ENCODE results near the gene MAEA. TPM values are rescaled to one million over a fixed set of nuclear protein-coding genes. Genes with fewer than 3 reads are reported as not detected.
"Not testable (repeated sequence)": the region's sequence is repeated elsewhere in the genome, so short reads cannot be mapped to it uniquely, and the experiment has no call there.

MAEA gene
- total RNA-seq, 5 donors from 2014 or later (not counting 1 experiment from before 2014, with no cell fraction given) = 62.3 to 114 (median 87.2) TPM

DNA sequence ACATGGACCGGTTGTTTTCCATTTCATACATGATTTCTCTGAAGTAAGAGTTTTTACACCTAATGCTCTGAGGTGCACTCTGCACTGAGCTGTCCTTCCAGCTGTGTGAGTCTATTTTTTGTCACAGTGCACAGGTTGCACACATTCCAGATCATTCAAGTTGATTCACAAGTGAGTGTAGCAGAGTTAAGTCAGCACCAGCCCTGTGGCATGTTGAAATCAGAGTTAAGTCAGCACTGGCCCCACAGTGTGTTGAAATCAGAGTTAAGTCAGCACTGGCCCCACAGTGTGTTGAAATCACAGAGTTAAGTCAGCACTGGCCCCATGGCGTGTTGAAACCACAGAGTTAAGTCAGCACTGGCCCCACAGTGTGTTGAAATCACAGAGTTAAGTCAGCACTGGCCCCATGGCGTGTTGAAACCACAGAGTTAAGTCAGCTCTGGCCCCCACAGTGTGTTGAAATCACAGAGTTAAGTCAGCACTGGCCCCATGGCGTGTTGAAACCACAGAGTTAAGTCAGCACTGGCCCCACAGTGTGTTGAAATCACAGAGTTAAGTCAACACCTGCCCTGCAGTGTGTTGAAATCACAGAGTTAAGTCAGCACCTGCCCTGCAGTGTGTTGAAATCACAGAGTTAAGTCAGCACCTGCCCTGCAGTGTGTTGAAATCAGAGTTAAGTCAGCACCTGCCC, 45.6 kb downstream of the MAEA start:
- peaks cover 41% of the 10 kb centered on the region for H3K36me3 Mint-ChIP-seq
- WGBS (ENCODE audit: insufficient coverage) = 22% methylated on average over 2 of the region's 4 CpGs
- H3K27ac ChIP-seq (ENCODE audit: low read length); H3K4me3 Mint-ChIP-seq; POLR2A ChIA-PET; H3K9me3 ChIP-seq; ATAC-seq (replicated peaks in 1 of 4); H3K4me3 ChIP-seq (ENCODE audit: control insufficient read depth in 1 of 2, extremely low read depth in 1 of 2, low read length in 1 of 2); H3K27me3 ChIP-seq (replicated peaks in 1 of 2; ENCODE audit: control insufficient read depth in 2 of 2, extremely low read depth in 1 of 2, insufficient read depth in 2 of 2, low read length in 1 of 2); CTCF ChIA-PET; H3K9me3 Mint-ChIP-seq; DNase-seq; H3K27me3 Mint-ChIP-seq: not testable (repeated sequence)
- Histone ChIP-seq H3K4me1 (ENCODE audit: control insufficient read depth in 1 of 2, extremely low read depth in 1 of 2, insufficient read depth in 2 of 2, low read length in 2 of 2) (peaks cover 13 to 25% of the 10 kb centered on the region in 2 experiments), H3K36me3 (ENCODE audit: control insufficient read depth in 2 of 2, extremely low read depth in 1 of 2, insufficient read depth in 1 of 2, low read length in 1 of 2) (peaks cover 29 to 64% of the 10 kb centered on the region in 2 donors)
- H3K27ac Mint-ChIP-seq = peak overlapping the region in 1 of 2 donors; percentile 71
- peaks cover 15 to 47% (median 36%) of the 10 kb centered on the region in 3 donors for H3K4me1 Mint-ChIP-seq

DNA sequence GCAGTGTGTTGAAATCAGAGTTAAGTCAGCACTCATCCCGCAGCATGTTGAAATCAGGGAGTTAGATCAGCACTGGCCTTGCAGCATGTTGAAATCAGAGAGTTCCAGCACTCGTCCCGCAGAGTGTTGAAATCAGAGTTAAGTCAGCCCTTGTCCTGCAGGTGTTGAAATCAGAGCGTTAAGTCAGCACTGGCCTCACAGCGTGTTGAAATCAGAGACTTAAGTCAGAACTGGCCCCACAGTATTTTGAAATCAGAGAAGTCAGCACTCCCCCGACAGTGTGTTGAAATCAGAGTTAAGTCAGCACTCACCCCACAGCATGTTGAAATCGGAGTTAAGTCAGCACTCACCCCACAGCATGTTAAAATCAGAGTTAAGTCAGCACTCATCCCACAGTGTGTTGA, 46.4 kb downstream of the MAEA start:
- WGBS (ENCODE audit: insufficient coverage) = 97% methylated on average over 5 of the region's 7 CpGs
- peaks cover 29 to 70% of the 10 kb centered on the region in 2 donors for H3K36me3 ChIP-seq (ENCODE audit: control insufficient read depth in 2 of 2, extremely low read depth in 1 of 2, insufficient read depth in 1 of 2, low read length in 1 of 2)
- Mint-ChIP-seq H3K4me3 (no peak overlapping the region), H3K27me3 (no peaks in the 10 kb centered on the region), H3K4me1 (peaks cover 8 to 40% (median 29%) of the 10 kb centered on the region in 3 donors), H3K9me3 (no peaks in the 10 kb centered on the region), H3K36me3 (peaks cover 41% of the 10 kb centered on the region), H3K27ac (peak overlapping the region in 1 of 2 donors; percentile 33)
- no peak overlapping the region for H3K27ac ChIP-seq (ENCODE audit: low read length)
- no peak for ATAC-seq (replicated peaks in 1 of 4)
- H3K27me3 ChIP-seq (replicated peaks in 1 of 2; ENCODE audit: control insufficient read depth in 2 of 2, extremely low read depth in 1 of 2, insufficient read depth in 2 of 2, low read length in 1 of 2) = no peaks in the 10 kb centered on the region
- H3K4me3 ChIP-seq (ENCODE audit: control insufficient read depth in 1 of 2, extremely low read depth in 1 of 2, low read length in 1 of 2) = no peak overlapping the region
- H3K9me3 ChIP-seq = no peaks in the 10 kb centered on the region
- DNase-seq = no peak
- ChIA-PET POLR2A (no interaction called here), CTCF (no interaction called here)
- H3K4me1 ChIP-seq (ENCODE audit: control insufficient read depth in 1 of 2, extremely low read depth in 1 of 2, insufficient read depth in 2 of 2, low read length in 2 of 2) = peaks cover 10 to 18% of the 10 kb centered on the region in 2 experiments

DNA sequence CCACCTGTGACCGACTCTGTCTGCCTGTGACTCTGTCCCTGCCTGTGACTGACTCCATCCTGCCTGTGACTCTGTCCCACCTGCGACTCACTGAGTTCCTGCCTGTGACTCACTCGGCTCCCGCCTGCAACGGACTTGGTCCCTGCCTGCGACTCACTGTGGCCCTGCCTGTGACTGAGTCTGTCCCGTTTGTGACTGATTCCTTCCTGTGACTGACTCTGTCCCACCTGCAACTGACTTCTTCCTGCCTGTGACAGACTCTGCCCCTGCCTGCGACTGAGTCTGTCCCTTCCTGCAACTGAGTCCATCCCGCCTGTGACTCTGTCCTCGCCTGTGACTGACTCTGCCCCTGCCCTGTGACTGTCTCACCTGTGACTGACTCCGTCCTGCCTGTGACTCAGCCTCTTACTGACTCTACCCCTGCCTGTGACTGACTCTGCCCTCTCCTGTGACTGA, 47.7 kb downstream of the MAEA start:
- Histone ChIP-seq H3K36me3 (ENCODE audit: control insufficient read depth in 2 of 2, extremely low read depth in 1 of 2, insufficient read depth in 1 of 2, low read length in 1 of 2) (peaks cover 29 to 71% of the 10 kb centered on the region in 2 donors), H3K27me3 (replicated peaks in 1 of 2; ENCODE audit: control insufficient read depth in 2 of 2, extremely low read depth in 1 of 2, insufficient read depth in 2 of 2, low read length in 1 of 2) (no peaks in the 10 kb centered on the region), H3K4me1 (ENCODE audit: control insufficient read depth in 1 of 2, extremely low read depth in 1 of 2, insufficient read depth in 2 of 2, low read length in 2 of 2) (peaks cover 0 to 4% of the 10 kb centered on the region in 2 experiments), H3K4me3 (ENCODE audit: control insufficient read depth in 1 of 2, extremely low read depth in 1 of 2, low read length in 1 of 2) (no peak overlapping the region), H3K27ac (ENCODE audit: low read length) (no peak overlapping the region), H3K9me3 (no peaks in the 10 kb centered on the region)
- H3K27me3 Mint-ChIP-seq = no peaks in the 10 kb centered on the region
- H3K4me1 Mint-ChIP-seq = peaks cover 0 to 28% (median 19%) of the 10 kb centered on the region in 3 donors
- peak in 3 of 35 experiments; percentile 29 to 46 (median 44) for DNase-seq
- no peaks in the 10 kb centered on the region for H3K9me3 Mint-ChIP-seq
- H3K27ac Mint-ChIP-seq = peak overlapping the region; percentile 87 to 92
- peak in 3 of 4 experiments; percentile 77 to 82 (median 79) for ATAC-seq (replicated peaks in 1 of 4)
- 53% methylated on average over 11 of the region's 11 CpGs for WGBS (ENCODE audit: insufficient coverage)
- CTCF ChIA-PET = no interaction called here
- peaks cover 44% of the 10 kb centered on the region for H3K36me3 Mint-ChIP-seq
- H3K4me3 Mint-ChIP-seq = peak overlapping the region in 1 of 3 donors; percentile 18
- POLR2A ChIA-PET = no interaction called here

DNA sequence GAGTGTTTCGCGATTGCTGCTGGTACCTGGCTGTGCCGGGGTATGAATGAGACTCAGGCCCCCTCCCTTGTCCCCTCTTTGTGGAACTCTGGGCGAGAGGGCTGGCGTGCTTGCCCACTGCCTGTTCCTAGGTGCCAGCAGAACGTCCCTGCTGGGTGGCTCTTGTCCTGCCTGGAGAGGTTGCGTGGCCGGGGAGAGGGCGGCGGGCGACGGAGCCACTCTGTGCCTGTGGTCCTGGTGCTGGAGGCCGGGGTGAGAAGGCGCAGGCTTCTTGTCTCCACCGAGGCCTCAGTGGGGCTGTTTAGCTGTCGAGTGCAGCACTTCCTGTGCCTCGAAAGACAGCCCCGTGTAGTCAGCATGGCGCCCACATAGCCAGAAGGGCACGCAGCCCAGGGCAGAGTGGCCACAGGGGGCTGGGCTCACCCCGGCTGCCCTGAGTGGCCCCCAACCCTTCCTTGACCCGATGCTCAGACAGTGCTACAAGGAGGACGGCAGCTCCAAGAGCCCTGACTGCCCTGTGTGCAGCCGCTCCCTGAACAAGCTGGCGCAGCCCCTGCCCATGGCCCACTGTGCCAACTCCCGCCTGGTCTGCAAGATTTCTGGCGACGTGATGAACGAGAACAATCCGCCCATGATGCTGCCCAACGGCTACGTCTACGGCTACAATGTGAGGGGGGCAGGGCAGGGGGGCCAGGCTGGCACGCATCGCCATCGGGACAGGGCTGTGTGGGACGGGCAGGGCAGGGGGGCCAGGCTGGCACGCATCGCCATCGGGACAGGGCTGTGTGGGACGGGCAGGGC, 48.5 kb downstream of the MAEA start:
- H3K27ac Mint-ChIP-seq = peak overlapping the region; percentile 87 to 92
- ATAC-seq (replicated peaks in 1 of 4) (peak in 1 of 4 experiments; percentile 2), DNase-seq (no peak)
- H3K4me3 ChIP-seq (ENCODE audit: control insufficient read depth in 1 of 2, extremely low read depth in 1 of 2, low read length in 1 of 2) = no peak overlapping the region
- H3K9me3 ChIP-seq = no peaks in the 10 kb centered on the region
- peaks cover 25 to 64% of the 10 kb centered on the region in 2 donors for H3K36me3 ChIP-seq (ENCODE audit: control insufficient read depth in 2 of 2, extremely low read depth in 1 of 2, insufficient read depth in 1 of 2, low read length in 1 of 2)
- H3K27me3 ChIP-seq (replicated peaks in 1 of 2; ENCODE audit: control insufficient read depth in 2 of 2, extremely low read depth in 1 of 2, insufficient read depth in 2 of 2, low read length in 1 of 2) = no peaks in the 10 kb centered on the region
- no peak overlapping the region for H3K27ac ChIP-seq (ENCODE audit: low read length)
- WGBS (ENCODE audit: insufficient coverage) = 91% methylated on average over 40 of the region's 41 CpGs
- no peaks in the 10 kb centered on the region for H3K27me3 Mint-ChIP-seq
- ChIA-PET POLR2A (no interaction called here), CTCF (no interaction called here)
- H3K4me1 ChIP-seq (ENCODE audit: control insufficient read depth in 1 of 2, extremely low read depth in 1 of 2, insufficient read depth in 2 of 2, low read length in 2 of 2) = no peaks in the 10 kb centered on the region
- no peak overlapping the region for H3K4me3 Mint-ChIP-seq
- H3K9me3 Mint-ChIP-seq = no peaks in the 10 kb centered on the region
- peaks cover 0 to 27% (median 19%) of the 10 kb centered on the region in 3 donors for H3K4me1 Mint-ChIP-seq
- peaks cover 44% of the 10 kb centered on the region for H3K36me3 Mint-ChIP-seq

DNA sequence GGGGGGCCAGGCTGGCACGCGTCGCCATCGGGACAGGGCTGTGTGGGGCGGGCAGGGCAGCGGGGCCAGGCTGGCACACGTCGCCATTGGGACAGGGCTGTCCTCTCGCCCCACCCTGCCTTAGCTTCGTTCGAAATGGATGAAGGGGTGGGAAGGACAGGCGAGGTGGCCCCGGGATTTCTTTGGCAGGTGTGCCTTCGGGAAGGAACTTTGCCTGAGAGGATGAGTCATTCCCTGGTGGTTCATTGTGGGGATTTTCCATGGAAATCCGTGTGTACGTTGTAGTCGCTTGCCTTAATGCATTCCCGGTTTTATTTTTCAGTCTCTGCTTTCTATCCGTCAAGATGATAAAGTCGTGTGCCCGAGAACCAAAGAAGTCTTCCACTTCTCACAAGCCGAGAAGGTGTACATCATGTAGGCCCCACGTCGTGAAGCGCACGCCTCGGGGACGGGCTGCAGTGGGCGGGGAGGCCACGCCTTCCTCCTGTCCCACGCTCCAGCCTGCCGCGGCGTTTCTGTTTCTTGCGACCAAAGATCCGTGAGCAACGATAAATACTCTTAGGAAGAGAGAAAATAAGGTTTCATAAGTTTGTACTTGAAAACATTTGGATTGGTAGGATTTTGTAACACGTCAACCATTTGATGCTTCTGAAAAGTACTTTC, 49.2 kb downstream of the MAEA start:
- ChIA-PET CTCF (no interaction called here), POLR2A (no interaction called here)
- H3K36me3 ChIP-seq (ENCODE audit: control insufficient read depth in 2 of 2, extremely low read depth in 1 of 2, insufficient read depth in 1 of 2, low read length in 1 of 2) = peaks cover 25 to 61% of the 10 kb centered on the region in 2 donors
- H3K4me3 ChIP-seq (ENCODE audit: control insufficient read depth in 1 of 2, extremely low read depth in 1 of 2, low read length in 1 of 2) = no peak overlapping the region
- DNase-seq = no peak
- no peaks in the 10 kb centered on the region for H3K27me3 ChIP-seq (replicated peaks in 1 of 2; ENCODE audit: control insufficient read depth in 2 of 2, extremely low read depth in 1 of 2, insufficient read depth in 2 of 2, low read length in 1 of 2)
- H3K9me3 ChIP-seq = no peaks in the 10 kb centered on the region
- Mint-ChIP-seq H3K4me3 (no peak overlapping the region), H3K9me3 (no peaks in the 10 kb centered on the region), H3K36me3 (peaks cover 44% of the 10 kb centered on the region), H3K27ac (no peak overlapping the region), H3K4me1 (peaks cover 0 to 29% (median 19%) of the 10 kb centered on the region in 3 donors), H3K27me3 (no peaks in the 10 kb centered on the region)
- ATAC-seq (replicated peaks in 1 of 4) = no peak
- no peak overlapping the region for H3K27ac ChIP-seq (ENCODE audit: low read length)
- H3K4me1 ChIP-seq (ENCODE audit: control insufficient read depth in 1 of 2, extremely low read depth in 1 of 2, insufficient read depth in 2 of 2, low read length in 2 of 2) = no peaks in the 10 kb centered on the region
- WGBS (ENCODE audit: insufficient coverage) = 97% methylated on average over 24 of the region's 38 CpGs

DNA sequence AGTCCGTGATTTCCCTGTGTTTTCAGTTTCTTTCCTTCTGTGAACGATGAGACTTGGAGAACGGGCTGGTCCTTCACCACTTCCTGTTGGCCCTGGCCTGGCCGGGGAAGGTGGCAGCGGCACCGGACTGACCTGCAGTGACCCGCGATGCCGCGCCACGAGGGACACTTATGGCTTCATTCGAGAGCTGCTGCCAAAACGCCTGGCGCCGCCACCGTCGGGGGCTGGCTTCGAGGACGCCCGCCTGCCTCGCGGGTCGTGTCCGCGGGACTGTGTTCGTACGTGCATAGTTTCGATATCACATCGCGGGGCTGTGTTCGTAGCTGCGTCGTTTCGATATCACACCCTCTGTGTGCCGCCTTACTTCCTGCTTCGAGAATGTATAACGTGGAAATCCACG, 49.8 kb downstream of the MAEA start:
- DNase-seq (no peak), ATAC-seq (replicated peaks in 1 of 4) (no peak)
- peaks cover 25 to 57% of the 10 kb centered on the region in 2 donors for H3K36me3 ChIP-seq (ENCODE audit: control insufficient read depth in 2 of 2, extremely low read depth in 1 of 2, insufficient read depth in 1 of 2, low read length in 1 of 2)
- no peak overlapping the region for H3K4me3 Mint-ChIP-seq
- no peak overlapping the region for H3K27ac Mint-ChIP-seq
- POLR2A ChIA-PET = no interaction called here
- H3K4me1 Mint-ChIP-seq = peaks cover 3 to 28% (median 20%) of the 10 kb centered on the region in 3 donors
- no peaks in the 10 kb centered on the region for H3K27me3 Mint-ChIP-seq
- H3K9me3 Mint-ChIP-seq = no peaks in the 10 kb centered on the region
- CTCF ChIA-PET = no interaction called here
- no peaks in the 10 kb centered on the region for H3K9me3 ChIP-seq
- H3K4me1 ChIP-seq (ENCODE audit: control insufficient read depth in 1 of 2, extremely low read depth in 1 of 2, insufficient read depth in 2 of 2, low read length in 2 of 2) = no peaks in the 10 kb centered on the region
- 96% methylated on average over 37 of the region's 38 CpGs for WGBS (ENCODE audit: insufficient coverage)
- H3K4me3 ChIP-seq (ENCODE audit: control insufficient read depth in 1 of 2, extremely low read depth in 1 of 2, low read length in 1 of 2) = no peak overlapping the region
- H3K36me3 Mint-ChIP-seq = peaks cover 40% of the 10 kb centered on the region
- H3K27ac ChIP-seq (ENCODE audit: low read length) = no peak overlapping the region
- no peaks in the 10 kb centered on the region for H3K27me3 ChIP-seq (replicated peaks in 1 of 2; ENCODE audit: control insufficient read depth in 2 of 2, extremely low read depth in 1 of 2, insufficient read depth in 2 of 2, low read length in 1 of 2)

Measured in T-cell (primary cell).